DMS114 treated with DMSO at 0.1 percent for 48 hours (cell line): ENCODE data around the gene TMEM217.

Experiments
- DNase-seq: peaks from one replicate; lab custom pipeline; 2025; ENCODE audit not compliant: unreplicated experiment; lab: John Stamatoyannopoulos, UW

TMEM217 gene

GRCh38 chr6:37170273-37171200 lies 87.4 kb downstream of the TMEM217 start:
- no peak for DNase-seq

GRCh38 chr6:37169496-37170272 lies 88.3 kb downstream of the TMEM217 start, which contains the start of gene PIM1:
PIM1 (plus strand) TSS chr6:37170152; CDS start chr6:37170576, 424 bp downstream.
- DNase-seq, result peak; percentile 95

- DNase-seq, result peak; percentile 46
These were observed 89.0 kb downstream of the TMEM217 start for GRCh38 chr6:37168811-37169495.

GRCh38 chr6:37168163-37168758 lies 89.7 kb downstream of the TMEM217 start:
- DNase-seq, result no peak

- DNase-seq, result no peak
These were observed 95.2 kb downstream of the TMEM217 start for GRCh38 chr6:37162740-37163139.
